ENCODE results near the gene MZF1. TPM values are rescaled to one million over a fixed set of nuclear protein-coding genes. Genes with fewer than 3 reads are reported as not detected.

The MZF1 gene
- total RNA-seq, 1 donor from 2014 or later = 17.4 TPM

DNA sequence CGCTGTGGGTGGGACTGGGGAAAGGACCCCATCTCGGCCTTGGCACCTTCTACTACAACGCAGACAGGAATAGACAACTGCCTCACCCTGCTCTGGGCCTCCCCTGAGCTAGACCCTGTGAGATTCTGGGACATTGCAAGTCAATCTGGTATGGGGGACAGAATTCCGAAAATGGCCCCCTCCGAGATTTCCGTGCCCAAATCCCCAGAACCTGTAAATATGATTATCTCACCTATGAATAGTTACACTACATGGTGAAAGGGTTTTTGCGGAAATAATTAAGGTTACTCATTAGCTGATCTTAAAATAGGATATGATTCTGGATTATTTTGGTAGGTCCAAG, 52.9 kb downstream of the MZF1 start:
- no peak for DNase-seq (ENCODE audit: low read depth)
- H3K9me3 Mint-ChIP-seq (ENCODE audit: unreplicated experiment) = no peaks in the 10 kb centered on the region
- peaks cover 2% of the 10 kb centered on the region for H3K36me3 ChIP-seq (ENCODE audit: insufficient read depth, low read length)
- peak overlapping the region; percentile 94 for H3K27ac Mint-ChIP-seq (ENCODE audit: unreplicated experiment)
- no peak for FAIRE-seq
- H3K4me1 ChIP-seq (ENCODE audit: insufficient read depth, low read length) = peaks cover 10% of the 10 kb centered on the region
- no peaks in the 10 kb centered on the region for H3K27me3 ChIP-seq (ENCODE audit: insufficient read depth, low read length)
- H3K4me1 Mint-ChIP-seq (ENCODE audit: low read depth, unreplicated experiment) = peaks cover 21% of the 10 kb centered on the region
- peak overlapping the region; percentile 82 for H3K4me3 ChIP-seq (ENCODE audit: insufficient read depth, low read depth, low read length)
- H3K4me2 ChIP-seq (ENCODE audit: low read length) = peak overlapping the region; percentile 96
- TF ChIP-seq EZH2 (IDR thresholded peaks at IDR 0.05; ENCODE audit: insufficient read depth, low read length) = no peak
- TF ChIP-seq, protein P1, sequence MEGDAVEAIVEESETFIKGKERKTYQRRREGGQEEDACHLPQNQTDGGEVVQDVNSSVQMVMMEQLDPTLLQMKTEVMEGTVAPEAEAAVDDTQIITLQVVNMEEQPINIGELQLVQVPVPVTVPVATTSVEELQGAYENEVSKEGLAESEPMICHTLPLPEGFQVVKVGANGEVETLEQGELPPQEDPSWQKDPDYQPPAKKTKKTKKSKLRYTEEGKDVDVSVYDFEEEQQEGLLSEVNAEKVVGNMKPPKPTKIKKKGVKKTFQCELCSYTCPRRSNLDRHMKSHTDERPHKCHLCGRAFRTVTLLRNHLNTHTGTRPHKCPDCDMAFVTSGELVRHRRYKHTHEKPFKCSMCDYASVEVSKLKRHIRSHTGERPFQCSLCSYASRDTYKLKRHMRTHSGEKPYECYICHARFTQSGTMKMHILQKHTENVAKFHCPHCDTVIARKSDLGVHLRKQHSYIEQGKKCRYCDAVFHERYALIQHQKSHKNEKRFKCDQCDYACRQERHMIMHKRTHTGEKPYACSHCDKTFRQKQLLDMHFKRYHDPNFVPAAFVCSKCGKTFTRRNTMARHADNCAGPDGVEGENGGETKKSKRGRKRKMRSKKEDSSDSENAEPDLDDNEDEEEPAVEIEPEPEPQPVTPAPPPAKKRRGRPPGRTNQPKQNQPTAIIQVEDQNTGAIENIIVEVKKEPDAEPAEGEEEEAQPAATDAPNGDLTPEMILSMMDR (IDR thresholded peaks at IDR 0.05; ENCODE audit: insufficient read depth, low read depth, low read length) = no peak
- peak overlapping the region; percentile 93 for H3K9ac ChIP-seq (ENCODE audit: low read length)
- peaks cover 40% of the 10 kb centered on the region for H3K79me2 ChIP-seq (ENCODE audit: insufficient read depth, low read length)
- H3K27ac ChIP-seq (ENCODE audit: low read depth, low read length) = peak overlapping the region; percentile 86
- peak overlapping the region; percentile 88 for H2AFZ ChIP-seq (ENCODE audit: low read depth, low read length)
- peaks cover 12% of the 10 kb centered on the region for H3K36me3 Mint-ChIP-seq (ENCODE audit: low read depth, unreplicated experiment)
- no peaks in the 10 kb centered on the region for H3K9me3 ChIP-seq (ENCODE audit: insufficient read depth, low read depth, low read length)
- H3K27me3 Mint-ChIP-seq (ENCODE audit: low read depth, unreplicated experiment) = no peaks in the 10 kb centered on the region
- H4K20me1 ChIP-seq (ENCODE audit: insufficient read depth, low read length) = peaks cover 20% of the 10 kb centered on the region
- peak overlapping the region; percentile 100 for H3K4me3 Mint-ChIP-seq (ENCODE audit: unreplicated experiment)

GRCh38 chr19:58519355-58520256, 53.5 kb downstream of the MZF1 start, which contains the start of gene ZBTB45:
ZBTB45 (minus strand) TSS chr19:58519810; CDS start chr19:58517673, 2,137 bp downstream.
- Mint-ChIP-seq H3K4me1 (ENCODE audit: low read depth, unreplicated experiment) (peaks cover 24% of the 10 kb centered on the region), H3K9me3 (ENCODE audit: unreplicated experiment) (no peaks in the 10 kb centered on the region), H3K27ac (ENCODE audit: unreplicated experiment) (peak within 1 kb of the TSS; percentile 94), H3K4me3 (ENCODE audit: unreplicated experiment) (peak within 1 kb of the TSS; percentile 100), H3K36me3 (ENCODE audit: low read depth, unreplicated experiment) (peaks cover 12% of the 10 kb centered on the region), H3K27me3 (ENCODE audit: low read depth, unreplicated experiment) (no peaks in the 10 kb centered on the region)
- peaks cover 20% of the 10 kb centered on the region for H4K20me1 ChIP-seq (ENCODE audit: insufficient read depth, low read length)
- H3K4me1 ChIP-seq (ENCODE audit: insufficient read depth, low read length) = peaks cover 10% of the 10 kb centered on the region
- peak within 1 kb of the TSS; percentile 96 for H3K4me2 ChIP-seq (ENCODE audit: low read length)
- peaks cover 2% of the 10 kb centered on the region for H3K36me3 ChIP-seq (ENCODE audit: insufficient read depth, low read length)
- no peaks in the 10 kb centered on the region for H3K9me3 ChIP-seq (ENCODE audit: insufficient read depth, low read depth, low read length)
- peak within 1 kb of the TSS; percentile 82 for H3K4me3 ChIP-seq (ENCODE audit: insufficient read depth, low read depth, low read length)
- FAIRE-seq (no peak), DNase-seq (ENCODE audit: low read depth) (peak; percentile 94)
- peak within 1 kb of the TSS; percentile 86 for H3K27ac ChIP-seq (ENCODE audit: low read depth, low read length)
- no peaks in the 10 kb centered on the region for H3K27me3 ChIP-seq (ENCODE audit: insufficient read depth, low read length)
- peaks cover 44% of the 10 kb centered on the region for H3K79me2 ChIP-seq (ENCODE audit: insufficient read depth, low read length)
- no peak for TF ChIP-seq EZH2 (IDR thresholded peaks at IDR 0.05; ENCODE audit: insufficient read depth, low read length)
- TF ChIP-seq, protein P1 (IDR thresholded peaks at IDR 0.05; ENCODE audit: insufficient read depth, low read depth, low read length) = peak; percentile 17
- H3K9ac ChIP-seq (ENCODE audit: low read length) = peak within 1 kb of the TSS; percentile 93
- peak within 1 kb of the TSS; percentile 88 for H2AFZ ChIP-seq (ENCODE audit: low read depth, low read length)

GRCh38 chr19:58519087-58519354, 54.1 kb downstream of the MZF1 start:
- H3K27me3 ChIP-seq (ENCODE audit: insufficient read depth, low read length) = no peaks in the 10 kb centered on the region
- TF ChIP-seq EZH2 (IDR thresholded peaks at IDR 0.05; ENCODE audit: insufficient read depth, low read length) = no peak
- TF ChIP-seq, protein P1 (IDR thresholded peaks at IDR 0.05; ENCODE audit: insufficient read depth, low read depth, low read length) = peak; percentile 39
- peaks cover 12% of the 10 kb centered on the region for H3K36me3 Mint-ChIP-seq (ENCODE audit: low read depth, unreplicated experiment)
- peaks cover 13% of the 10 kb centered on the region for H3K4me1 ChIP-seq (ENCODE audit: insufficient read depth, low read length)
- H3K27ac Mint-ChIP-seq (ENCODE audit: unreplicated experiment) = peak overlapping the region; percentile 94
- peaks cover 24% of the 10 kb centered on the region for H3K4me1 Mint-ChIP-seq (ENCODE audit: low read depth, unreplicated experiment)
- H3K27ac ChIP-seq (ENCODE audit: low read depth, low read length) = peak overlapping the region; percentile 86
- H3K27me3 Mint-ChIP-seq (ENCODE audit: low read depth, unreplicated experiment) = no peaks in the 10 kb centered on the region
- no peak for FAIRE-seq
- H3K4me3 ChIP-seq (ENCODE audit: insufficient read depth, low read depth, low read length) = peak overlapping the region; percentile 82
- H3K9me3 ChIP-seq (ENCODE audit: insufficient read depth, low read depth, low read length) = no peaks in the 10 kb centered on the region
- H3K9me3 Mint-ChIP-seq (ENCODE audit: unreplicated experiment) = no peaks in the 10 kb centered on the region
- peak overlapping the region; percentile 100 for H3K4me3 Mint-ChIP-seq (ENCODE audit: unreplicated experiment)
- peak overlapping the region; percentile 96 for H3K4me2 ChIP-seq (ENCODE audit: low read length)
- H4K20me1 ChIP-seq (ENCODE audit: insufficient read depth, low read length) = peaks cover 20% of the 10 kb centered on the region
- peak overlapping the region; percentile 88 for H2AFZ ChIP-seq (ENCODE audit: low read depth, low read length)
- DNase-seq (ENCODE audit: low read depth) = peak; percentile 60
- H3K79me2 ChIP-seq (ENCODE audit: insufficient read depth, low read length) = peaks cover 47% of the 10 kb centered on the region
- H3K36me3 ChIP-seq (ENCODE audit: insufficient read depth, low read length) = peaks cover 2% of the 10 kb centered on the region
- peak overlapping the region; percentile 93 for H3K9ac ChIP-seq (ENCODE audit: low read length)
